Smooth muscle cell (in vitro differentiated cells): ENCODE measurements around the gene ATXN1. TPM values are rescaled to one million over a fixed set of nuclear protein-coding genes. Genes with fewer than 3 reads are reported as not detected.

ENCODE experiments used
- DNase-seq: peaks from one replicate; lab custom pipeline; 2025; ENCODE audit not compliant: unreplicated experiment; lab: John Stamatoyannopoulos, UW
- H2AFZ ChIP-seq: fragments of 200-600 bp; sonication (generic); 2 replicates; pipeline ENCODE4 v1.6.0; 2016; ENCODE audit warnings: antibody characterized with exemption, low read depth, mild to moderate bottlenecking
- H3F3A ChIP-seq: fragments of 200-600 bp; sonication (generic); 2 replicates; pipeline ENCODE4 v1.6.0; 2017; ENCODE audit warnings: antibody characterized with exemption, low read depth
- H3K27ac ChIP-seq: fragments of 200-600 bp; sonication (generic); 2 replicates; pipeline ENCODE4 v1.5.1; 2016; ENCODE audit warnings: low read depth, mild to moderate bottlenecking
- H3K27me3 ChIP-seq: fragments of 200-600 bp; sonication (generic); 2 replicates; pipeline ENCODE4 v1.6.1; 2016; ENCODE audit warnings: low read depth, mild to moderate bottlenecking
- H3K36me3 ChIP-seq: fragments of 200-600 bp; sonication (generic); 2 replicates; pipeline ENCODE4 v1.5.1; 2016; ENCODE audit warnings: low read depth
- H3K4me1 ChIP-seq: fragments of 200-600 bp; sonication (generic); 2 replicates; pipeline ENCODE4 v1.5.1; 2016; ENCODE audit warnings: low read depth
- H3K4me2 ChIP-seq: fragments of 200-600 bp; sonication (generic); 2 replicates; pipeline ENCODE4 v1.6.0; 2016; ENCODE audit warnings: mild to moderate bottlenecking
- H3K4me3 ChIP-seq: fragments of 200-600 bp; sonication (generic); 2 replicates; pipeline ENCODE4 v1.5.1; 2016; ENCODE audit warnings: mild to moderate bottlenecking
- H3K79me2 ChIP-seq: fragments of 200-600 bp; sonication (generic); 2 replicates; pipeline ENCODE4 v1.6.0; 2016; ENCODE audit warnings: low read depth, mild to moderate bottlenecking
- H3K9ac ChIP-seq: fragments of 200-600 bp; sonication (generic); 2 replicates; pipeline ENCODE4 v1.6.0; 2016; ENCODE audit warnings: low read depth
- H3K9me3 ChIP-seq: fragments of 200-600 bp; sonication (generic); replicated peaks from 2 replicates; pipeline ENCODE4 v1.5.1; 2016; ENCODE audit warnings: low read depth
- H4K20me1 ChIP-seq: fragments of 200-600 bp; sonication (generic); 2 replicates; pipeline ENCODE4 v1.6.0; 2016; ENCODE audit warnings: low read depth
- CTCF ChIP-seq: fragments of 200-600 bp; sonication (generic); IDR thresholded peaks from 2 replicates; pipeline ENCODE4 v1.5.1; 2017; ENCODE audit warnings: borderline replicate concordance, mild to moderate bottlenecking, antibody characterized with exemption; ENCODE audit not compliant: insufficient read depth, poor library complexity, severe bottlenecking
- WGBS: methylation state at CpG from one replicate; pipeline ENCODE4 v1.1.7; 2016; ENCODE audit warnings: low lambda C conversion rate; 5-methylcytosine and 5-hydroxymethylcytosine counted together
- polyA plus RNA-seq: library from polyadenylated mRNA; unstranded; fragments of >200 nt; fragmentation: Nextera tagmentation; extraction: Ambion mirVana; gene quantifications from 2 replicates; pipeline ENCODE4 v1.2.1, GENCODE V29; 2016
- total RNA-seq: library from RNA; depleted of rRNA; stranded (reverse); fragments of >200 nt; gene quantifications from 2 replicates; pipeline ENCODE4 v1.2.3, GENCODE V29; 2014

The ATXN1 gene
- total and polyA plus RNA-seq, 2 experiments from 2014 or later = 17.9 to 40.6 TPM

GRCh38 chr6:16314296-16314695 lies 447.0 kb downstream of the ATXN1 start:
- no peak overlapping the region for H3K4me3 ChIP-seq
- peaks cover 12% of the 10 kb centered on the region for H3F3A ChIP-seq
- peaks cover 9% of the 10 kb centered on the region for H3K79me2 ChIP-seq
- H3K36me3 ChIP-seq = no peaks in the 10 kb centered on the region
- H3K9me3 ChIP-seq = no peaks in the 10 kb centered on the region
- no peak overlapping the region for H2AFZ ChIP-seq
- no peak for DNase-seq
- H3K4me1 ChIP-seq = peaks cover 2% of the 10 kb centered on the region
- H4K20me1 ChIP-seq = peaks cover 85% of the 10 kb centered on the region
- TF ChIP-seq CTCF = no peak
- no peak overlapping the region for H3K27ac ChIP-seq
- no peaks in the 10 kb centered on the region for H3K27me3 ChIP-seq
- H3K4me2 ChIP-seq = no peak overlapping the region
- no peak overlapping the region for H3K9ac ChIP-seq
- 74% methylated on average over 4 of the region's 4 CpGs for WGBS

- peaks cover 6% of the 10 kb centered on the region for H3F3A ChIP-seq
- no peak overlapping the region for H2AFZ ChIP-seq
- peaks cover 9% of the 10 kb centered on the region for H3K79me2 ChIP-seq
- 85% methylated on average over 9 of the region's 9 CpGs for WGBS
- peaks cover 2% of the 10 kb centered on the region for H3K4me1 ChIP-seq
- peaks cover 83% of the 10 kb centered on the region for H4K20me1 ChIP-seq
- no peak overlapping the region for H3K9ac ChIP-seq
- no peak for TF ChIP-seq CTCF
- no peak overlapping the region for H3K27ac ChIP-seq
- DNase-seq = no peak
- no peak overlapping the region for H3K4me3 ChIP-seq
- no peaks in the 10 kb centered on the region for H3K27me3 ChIP-seq
- no peak overlapping the region for H3K4me2 ChIP-seq
- no peaks in the 10 kb centered on the region for H3K9me3 ChIP-seq
- no peaks in the 10 kb centered on the region for H3K36me3 ChIP-seq
Measured at GRCh38 chr6:16313732-16314131, 447.5 kb downstream of the ATXN1 start.

- TF ChIP-seq CTCF = no peak
- H4K20me1 ChIP-seq = peaks cover 82% of the 10 kb centered on the region
- H3K79me2 ChIP-seq = peaks cover 9% of the 10 kb centered on the region
- H3K4me3 ChIP-seq = no peak overlapping the region
- no peak overlapping the region for H3K27ac ChIP-seq
- no peaks in the 10 kb centered on the region for H3K9me3 ChIP-seq
- no peak for DNase-seq
- H3K36me3 ChIP-seq = no peaks in the 10 kb centered on the region
- no peaks in the 10 kb centered on the region for H3K27me3 ChIP-seq
- no peak overlapping the region for H3K4me2 ChIP-seq
- H3K4me1 ChIP-seq = no peaks in the 10 kb centered on the region
- WGBS = 96% methylated on average over 6 of the region's 6 CpGs
- no peaks in the 10 kb centered on the region for H3F3A ChIP-seq
- H2AFZ ChIP-seq = no peak overlapping the region
- H3K9ac ChIP-seq = no peak overlapping the region
Measured at GRCh38 chr6:16311763-16312162, 449.5 kb downstream of the ATXN1 start.

GRCh38 chr6:16306334-16306733 lies 454.9 kb downstream of the ATXN1 start:
- 86% methylated on average over 20 of the region's 20 CpGs for WGBS
- H3K27ac ChIP-seq = no peak overlapping the region

More at GRCh38 chr6:16306334-16306733, 454.9 kb downstream of the ATXN1 start:
- Histone ChIP-seq H3K9ac (no peak overlapping the region), H3K4me2 (no peak overlapping the region), H3K79me2 (no peaks in the 10 kb centered on the region), H3K36me3 (no peaks in the 10 kb centered on the region), H4K20me1 (peaks cover 44% of the 10 kb centered on the region), H3K4me1 (no peaks in the 10 kb centered on the region), H3K4me3 (no peak overlapping the region), H3K27me3 (no peaks in the 10 kb centered on the region), H3K9me3 (no peaks in the 10 kb centered on the region), H3F3A (no peaks in the 10 kb centered on the region), H2AFZ (no peak overlapping the region)
- DNase-seq = no peak
- no peak for TF ChIP-seq CTCF
